Measurements from ENCODE around the gene PLD5. TPM values are rescaled to one million over a fixed set of nuclear protein-coding genes. Genes with fewer than 3 reads are reported as not detected.

Gene PLD5
- total and polyA plus RNA-seq, 4 donors: under 0.01 to 0.17 (median 0.05) TPM; not detected in 1

DNA sequence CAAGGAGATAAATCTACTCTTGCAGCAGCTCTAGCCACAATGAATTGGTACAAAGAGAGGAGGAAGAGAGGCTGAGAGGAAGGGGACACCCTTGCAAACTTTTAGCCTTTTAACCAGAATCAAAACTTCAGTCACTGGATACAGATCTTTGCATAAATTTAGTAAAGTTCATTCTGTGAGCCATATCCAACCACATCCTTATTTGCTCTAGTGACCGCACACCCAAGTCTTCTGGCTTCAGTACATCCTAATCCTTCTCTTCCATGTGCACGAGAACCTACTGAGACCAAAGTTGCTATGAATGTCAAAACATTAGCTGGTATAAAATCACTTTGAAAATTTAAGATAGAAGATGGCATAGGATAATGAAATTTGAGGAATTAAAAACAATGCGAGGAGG, 21.9 kb upstream of the PLD5 start (continued):
- no peak for TF ChIP-seq RAD21 (IDR thresholded peaks at IDR 0.05)

DNA sequence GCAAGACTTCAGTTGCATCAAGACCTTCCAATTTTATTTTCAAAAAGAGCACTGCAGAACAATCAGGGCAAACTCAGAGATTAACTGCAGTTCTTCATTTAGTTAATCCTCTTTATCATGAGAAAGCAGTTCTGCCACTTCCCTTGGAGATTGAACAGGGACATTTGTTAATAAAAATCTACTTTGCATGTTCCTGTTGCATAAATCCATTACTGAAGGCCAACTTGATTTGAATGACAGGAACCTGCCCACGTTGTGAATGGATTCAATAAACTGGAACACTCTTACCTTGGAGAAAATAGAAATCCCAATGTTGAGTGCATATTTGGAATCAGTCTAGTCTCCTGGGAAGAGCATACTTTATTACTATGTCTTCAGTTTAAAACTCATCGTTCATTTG, 19.6 kb upstream of the PLD5 start:
- no peak overlapping the region for H3K4me3 ChIP-seq (ENCODE audit: low read depth in 1 of 3, low read length in 3 of 3)
- 57% methylated on average over 2 of the region's 2 CpGs for WGBS
- H3K9me3 ChIP-seq (ENCODE audit: control insufficient read depth in 4 of 4, low read length in 3 of 4): no peaks in the 10 kb centered on the region
- TF ChIP-seq YY1 (IDR thresholded peaks at IDR 0.05): no peak
- no peak for TF ChIP-seq FOXA1 (IDR thresholded peaks at IDR 0.05)
- no peak for TF ChIP-seq RXRA (IDR thresholded peaks at IDR 0.05)
- TF ChIP-seq, protein P1, sequence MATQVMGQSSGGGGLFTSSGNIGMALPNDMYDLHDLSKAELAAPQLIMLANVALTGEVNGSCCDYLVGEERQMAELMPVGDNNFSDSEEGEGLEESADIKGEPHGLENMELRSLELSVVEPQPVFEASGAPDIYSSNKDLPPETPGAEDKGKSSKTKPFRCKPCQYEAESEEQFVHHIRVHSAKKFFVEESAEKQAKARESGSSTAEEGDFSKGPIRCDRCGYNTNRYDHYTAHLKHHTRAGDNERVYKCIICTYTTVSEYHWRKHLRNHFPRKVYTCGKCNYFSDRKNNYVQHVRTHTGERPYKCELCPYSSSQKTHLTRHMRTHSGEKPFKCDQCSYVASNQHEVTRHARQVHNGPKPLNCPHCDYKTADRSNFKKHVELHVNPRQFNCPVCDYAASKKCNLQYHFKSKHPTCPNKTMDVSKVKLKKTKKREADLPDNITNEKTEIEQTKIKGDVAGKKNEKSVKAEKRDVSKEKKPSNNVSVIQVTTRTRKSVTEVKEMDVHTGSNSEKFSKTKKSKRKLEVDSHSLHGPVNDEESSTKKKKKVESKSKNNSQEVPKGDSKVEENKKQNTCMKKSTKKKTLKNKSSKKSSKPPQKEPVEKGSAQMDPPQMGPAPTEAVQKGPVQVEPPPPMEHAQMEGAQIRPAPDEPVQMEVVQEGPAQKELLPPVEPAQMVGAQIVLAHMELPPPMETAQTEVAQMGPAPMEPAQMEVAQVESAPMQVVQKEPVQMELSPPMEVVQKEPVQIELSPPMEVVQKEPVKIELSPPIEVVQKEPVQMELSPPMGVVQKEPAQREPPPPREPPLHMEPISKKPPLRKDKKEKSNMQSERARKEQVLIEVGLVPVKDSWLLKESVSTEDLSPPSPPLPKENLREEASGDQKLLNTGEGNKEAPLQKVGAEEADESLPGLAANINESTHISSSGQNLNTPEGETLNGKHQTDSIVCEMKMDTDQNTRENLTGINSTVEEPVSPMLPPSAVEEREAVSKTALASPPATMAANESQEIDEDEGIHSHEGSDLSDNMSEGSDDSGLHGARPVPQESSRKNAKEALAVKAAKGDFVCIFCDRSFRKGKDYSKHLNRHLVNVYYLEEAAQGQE (IDR thresholded peaks at IDR 0.05): no peak
- TF ChIP-seq JUND (IDR thresholded peaks at IDR 0.05): no peak
- no peak for TF ChIP-seq HNF4A (conservative IDR thresholded peaks at IDR 0.05)
- TF ChIP-seq HNF4G (IDR thresholded peaks at IDR 0.05): no peak
- TF ChIP-seq GABPA (IDR thresholded peaks at IDR 0.05 in 1 of 2, conservative IDR thresholded peaks at IDR 0.05 in 1 of 2): no peak
- no peak for TF ChIP-seq ATF3 (IDR thresholded peaks at IDR 0.05)
- TF ChIP-seq EGR1 (IDR thresholded peaks at IDR 0.05; ENCODE audit: low read depth in 2 of 2): no peak
- TF ChIP-seq RAD21 (IDR thresholded peaks at IDR 0.05): no peak
- peaks cover 0 to 4% (median 2%) of the 10 kb centered on the region in 4 donors for H3K27me3 ChIP-seq (ENCODE audit: control insufficient read depth in 4 of 4, insufficient read depth in 4 of 4, low read length in 3 of 4)
- H3K36me3 ChIP-seq (ENCODE audit: control insufficient read depth in 4 of 4, insufficient read depth in 3 of 4, low read depth in 1 of 4, low read length in 3 of 4): no peaks in the 10 kb centered on the region
- DNase-seq (ENCODE audit: low spot score): no peak
- H3K27ac ChIP-seq (ENCODE audit: low read depth in 1 of 2, low read length in 2 of 2): no peak overlapping the region
- no peak overlapping the region for H3K9ac ChIP-seq (ENCODE audit: low read depth in 1 of 2, low read length in 2 of 2)
- H3K4me1 ChIP-seq (ENCODE audit: control insufficient read depth in 4 of 4, insufficient read depth in 4 of 4, low read length in 3 of 4): no peaks in the 10 kb centered on the region

DNA sequence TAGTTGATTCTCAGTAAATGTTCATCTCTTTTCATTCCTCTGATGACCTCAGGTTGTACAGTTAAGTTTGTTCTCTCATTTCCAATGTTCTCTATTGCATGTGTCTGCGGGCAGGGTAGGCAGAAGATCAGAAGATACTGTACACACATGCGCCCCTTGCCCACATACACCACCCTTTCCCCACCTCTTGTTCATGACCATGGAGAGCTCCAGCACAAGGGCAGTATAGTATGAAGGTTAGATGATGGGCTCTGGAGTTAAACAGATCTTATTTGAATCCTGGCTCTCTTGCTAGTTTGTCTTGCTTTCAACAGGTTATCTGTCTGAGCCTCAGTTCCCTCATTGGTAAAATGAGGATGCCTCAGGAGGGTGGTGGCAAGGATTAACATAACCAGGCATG, 17.8 kb upstream of the PLD5 start:
- no peak for DNase-seq (ENCODE audit: low spot score)
- no peaks in the 10 kb centered on the region for H3K9me3 ChIP-seq (ENCODE audit: control insufficient read depth in 4 of 4, low read length in 3 of 4)
- H3K27ac ChIP-seq (ENCODE audit: low read depth in 1 of 2, low read length in 2 of 2): no peak overlapping the region
- no peaks in the 10 kb centered on the region for H3K4me1 ChIP-seq (ENCODE audit: control insufficient read depth in 4 of 4, insufficient read depth in 4 of 4, low read length in 3 of 4)
- no peak overlapping the region for H3K4me3 ChIP-seq (ENCODE audit: low read depth in 1 of 3, low read length in 3 of 3)
- no peaks in the 10 kb centered on the region for H3K36me3 ChIP-seq (ENCODE audit: control insufficient read depth in 4 of 4, insufficient read depth in 3 of 4, low read depth in 1 of 4, low read length in 3 of 4)
- H3K9ac ChIP-seq (ENCODE audit: low read depth in 1 of 2, low read length in 2 of 2): no peak overlapping the region
- TF ChIP-seq, protein P2, sequence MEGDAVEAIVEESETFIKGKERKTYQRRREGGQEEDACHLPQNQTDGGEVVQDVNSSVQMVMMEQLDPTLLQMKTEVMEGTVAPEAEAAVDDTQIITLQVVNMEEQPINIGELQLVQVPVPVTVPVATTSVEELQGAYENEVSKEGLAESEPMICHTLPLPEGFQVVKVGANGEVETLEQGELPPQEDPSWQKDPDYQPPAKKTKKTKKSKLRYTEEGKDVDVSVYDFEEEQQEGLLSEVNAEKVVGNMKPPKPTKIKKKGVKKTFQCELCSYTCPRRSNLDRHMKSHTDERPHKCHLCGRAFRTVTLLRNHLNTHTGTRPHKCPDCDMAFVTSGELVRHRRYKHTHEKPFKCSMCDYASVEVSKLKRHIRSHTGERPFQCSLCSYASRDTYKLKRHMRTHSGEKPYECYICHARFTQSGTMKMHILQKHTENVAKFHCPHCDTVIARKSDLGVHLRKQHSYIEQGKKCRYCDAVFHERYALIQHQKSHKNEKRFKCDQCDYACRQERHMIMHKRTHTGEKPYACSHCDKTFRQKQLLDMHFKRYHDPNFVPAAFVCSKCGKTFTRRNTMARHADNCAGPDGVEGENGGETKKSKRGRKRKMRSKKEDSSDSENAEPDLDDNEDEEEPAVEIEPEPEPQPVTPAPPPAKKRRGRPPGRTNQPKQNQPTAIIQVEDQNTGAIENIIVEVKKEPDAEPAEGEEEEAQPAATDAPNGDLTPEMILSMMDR (IDR thresholded peaks at IDR 0.05; ENCODE audit: low read depth, low read length, missing input control): no peak
- TF ChIP-seq ATF3 (IDR thresholded peaks at IDR 0.05) (no peak), NR2F2 (IDR thresholded peaks at IDR 0.05) (no peak), MAX (IDR thresholded peaks at IDR 0.05) (no peak), EGR1 (IDR thresholded peaks at IDR 0.05; ENCODE audit: low read depth in 2 of 2) (no peak), GABPA (IDR thresholded peaks at IDR 0.05 in 1 of 2, conservative IDR thresholded peaks at IDR 0.05 in 1 of 2) (no peak), FOXA1 (IDR thresholded peaks at IDR 0.05) (no peak), RXRA (IDR thresholded peaks at IDR 0.05) (no peak), RAD21 (IDR thresholded peaks at IDR 0.05) (no peak)
- peaks cover 0 to 4% (median 2%) of the 10 kb centered on the region in 4 donors for H3K27me3 ChIP-seq (ENCODE audit: control insufficient read depth in 4 of 4, insufficient read depth in 4 of 4, low read length in 3 of 4)
- WGBS: 80% methylated on average over 2 of the region's 2 CpGs

All from liver (tissue), 9 donors.